T-cell (primary cell): Measurements from ENCODE around the gene TTF2. TPM values are rescaled to one million over a fixed set of nuclear protein-coding genes. Genes with fewer than 3 reads are reported as not detected.

Experiments
- ATAC-seq, 4 experiments: fragments of 200-7000 bp in 3 of 4; fragments of 150-1000 bp in 1 of 4; cut with Tn5 transposase; replicated peaks in 1 of 4; 1 replicate in 3 of 4; 2 replicates in 1 of 4; pipeline ENCODE4 v1.10.0; 2021; ENCODE audit warnings: moderate library complexity in 3 of 4, mild to moderate bottlenecking in 2 of 4, moderate number of reproducible peaks in 1 of 4
- CTCF ChIA-PET, 2 donors: fragments of 300-600 bp; sonication (Branson Sonifier 250); formaldehyde crosslinking; loops; one replicate each; lab custom pipeline; 2022; ENCODE audit warnings: antibody characterized with exemption in 2 of 2; lab: Charles Lee
- POLR2A ChIA-PET, 2 donors: fragments of 300-600 bp; sonication (Branson Sonifier 250); formaldehyde crosslinking; loops; one replicate each; lab custom pipeline; 2022; ENCODE audit warnings: antibody characterized with exemption in 2 of 2; lab: Charles Lee
- DNase-seq, 35 experiments: peaks; one replicate each; pipeline versions ENCODE4 v3.0.0 to v3.0.0-alpha.2; 2013 to 2023
- H3K27ac ChIP-seq: one replicate; pipeline ENCODE4 v1.5.1; 2013; ENCODE audit warnings: low read length
- H3K27me3 ChIP-seq, 2 experiments: replicated peaks in 1 of 2; 1 replicate in 1 of 2; 2 replicates in 1 of 2; pipeline versions ENCODE4 v1.6.1 to v1.7.0; 2013; ENCODE audit warnings: low read length in 1 of 2, mixed read lengths in 1 of 2; ENCODE audit not compliant: control insufficient read depth in 2 of 2, insufficient read depth in 2 of 2; ENCODE audit errors: extremely low read depth in 1 of 2
- H3K36me3 ChIP-seq, 2 donors: 1 replicate in 1 of 2; 2 replicates in 1 of 2; pipeline versions ENCODE4 v1.6.1 to v1.7.0; 2013; ENCODE audit warnings: low read length in 1 of 2; ENCODE audit not compliant: control insufficient read depth in 2 of 2, insufficient read depth in 1 of 2; ENCODE audit errors: extremely low read depth in 1 of 2
- H3K4me1 ChIP-seq, 2 experiments: 1 replicate in 1 of 2; 2 replicates in 1 of 2; pipeline versions ENCODE4 v1.6.1 to v1.7.0; 2013; ENCODE audit warnings: low read length in 2 of 2, mixed read lengths in 1 of 2; ENCODE audit not compliant: insufficient read depth in 2 of 2, control insufficient read depth in 1 of 2; ENCODE audit errors: extremely low read depth in 1 of 2
- H3K4me3 ChIP-seq, 2 donors: 1 replicate in 1 of 2; 2 replicates in 1 of 2; pipeline versions ENCODE4 v1.5.1 to v1.7.0; 2013; ENCODE audit warnings: mild to moderate bottlenecking in 2 of 2, low read length in 1 of 2, moderate library complexity in 1 of 2; ENCODE audit not compliant: control insufficient read depth in 1 of 2; ENCODE audit errors: extremely low read depth in 1 of 2
- H3K9me3 ChIP-seq: 2 replicates; pipeline ENCODE4 v1.7.0; 2013
- H3K27ac Mint-ChIP-seq, 2 donors: one replicate each; pipeline ENCODE4 v1.8.0; 2020 to 2021; ENCODE audit warnings: mild to moderate bottlenecking in 2 of 2, mixed read lengths in 2 of 2
- H3K27me3 Mint-ChIP-seq, 2 donors: one replicate each; pipeline ENCODE4 v1.8.0; 2021 to 2022; ENCODE audit warnings: mixed read lengths in 2 of 2
- H3K36me3 Mint-ChIP-seq: one replicate; pipeline ENCODE4 v1.8.0; 2021; ENCODE audit warnings: mixed read lengths
- H3K4me1 Mint-ChIP-seq, 3 donors: one replicate each; pipeline ENCODE4 v1.8.0; 2020 to 2022; ENCODE audit warnings: mixed read lengths in 3 of 3, mild to moderate bottlenecking in 1 of 3
- H3K4me3 Mint-ChIP-seq, 3 donors: one replicate each; pipeline ENCODE4 v1.8.0; 2020 to 2022; ENCODE audit warnings: mild to moderate bottlenecking in 3 of 3, mixed read lengths in 3 of 3, moderate library complexity in 3 of 3
- H3K9me3 Mint-ChIP-seq, 3 donors: one replicate each; pipeline ENCODE4 v1.8.0; 2020 to 2022; ENCODE audit warnings: mixed read lengths in 3 of 3
- WGBS: methylation state at CpG from one replicate; pipeline ENCODE4 v1.1.5; 2013; ENCODE audit warnings: missing lambda C conversion rate; ENCODE audit not compliant: insufficient coverage; 5-methylcytosine and 5-hydroxymethylcytosine counted together
- total RNA-seq, 35 experiments: library from RNA in 6 of 35; stranded (reverse) in 6 of 35; fragments of 120-200 nt in 1 of 35; gene quantifications; one replicate each; pipeline versions ENCODE4 v1.2.1 to v1.2.4 and lab custom pipeline; 2013 to 2026

Gene TTF2
- total RNA-seq, 5 donors from 2014 or later (not counting 1 experiment from before 2014, with no cell fraction given) = 26.7 to 37.1 (median 33.8) TPM

GRCh38 chr1:117127795-117128194, 67.7 kb downstream of the TTF2 start:
- Histone ChIP-seq H3K27ac (no peak overlapping the region), H3K36me3 (no peaks in the 10 kb centered on the region), H3K4me1 (no peaks in the 10 kb centered on the region), H3K9me3 (no peaks in the 10 kb centered on the region), H3K4me3 (no peak overlapping the region), H3K27me3 (peaks cover 0 to 7% of the 10 kb centered on the region in 2 experiments)
- Mint-ChIP-seq H3K4me1 (peaks cover 0 to 2% (median 2%) of the 10 kb centered on the region in 3 donors), H3K36me3 (no peaks in the 10 kb centered on the region), H3K9me3 (no peaks in the 10 kb centered on the region), H3K27me3 (peaks cover 0 to 4% of the 10 kb centered on the region in 2 donors), H3K4me3 (no peak overlapping the region), H3K27ac (no peak overlapping the region)
- CTCF ChIA-PET = interaction anchor here (0.6 to 2.2 kb wide), 12 partner anchors 8 to 553 kb away, joined by 3 to 14 read pairs (median 4); partner anchors contain the start of gene TTF2 (in 1 of the 2)
- ATAC-seq (no peak), DNase-seq (no peak)
- POLR2A ChIA-PET = no interaction called here

GRCh38 chr1:117128323-117129079, 68.4 kb downstream of the TTF2 start:
- no peak overlapping the region for H3K4me3 Mint-ChIP-seq

GRCh38 chr1:117130526-117130925, 70.4 kb downstream of the TTF2 start:
- H3K27ac ChIP-seq = no peak overlapping the region
- Mint-ChIP-seq H3K36me3 (no peaks in the 10 kb centered on the region), H3K9me3 (no peaks in the 10 kb centered on the region), H3K27me3 (peaks cover 5 to 15% of the 10 kb centered on the region in 2 donors), H3K27ac (no peak overlapping the region), H3K4me1 (peaks cover 0 to 2% (median 2%) of the 10 kb centered on the region in 3 donors), H3K4me3 (no peak overlapping the region)
- no CpG with 5 or more reads among the region's 4 CpGs for WGBS
- no peaks in the 10 kb centered on the region for H3K4me1 ChIP-seq
- no peak overlapping the region for H3K4me3 ChIP-seq
- no peaks in the 10 kb centered on the region for H3K36me3 ChIP-seq
- ATAC-seq (no peak), DNase-seq (no peak)
- CTCF ChIA-PET = no interaction called here
- POLR2A ChIA-PET = no interaction called here
- H3K27me3 ChIP-seq = peaks cover 0 to 11% of the 10 kb centered on the region in 2 experiments
- no peaks in the 10 kb centered on the region for H3K9me3 ChIP-seq

More at GRCh38 chr1:117128323-117129079, 68.4 kb downstream of the TTF2 start:
- no peak overlapping the region for H3K4me3 ChIP-seq
- Mint-ChIP-seq H3K4me1 (peaks cover 0 to 2% (median 2%) of the 10 kb centered on the region in 3 donors), H3K27me3 (peaks cover 0 to 8% of the 10 kb centered on the region in 2 donors), H3K36me3 (no peaks in the 10 kb centered on the region), H3K27ac (no peak overlapping the region), H3K9me3 (no peaks in the 10 kb centered on the region)
- CTCF ChIA-PET = interaction anchor here (0.6 to 2.2 kb wide), 28 partner anchors 9 to 800 kb away, joined by 3 to 41 read pairs (median 4); partner anchors contain the start of gene TTF2 (in 1 of the 2)
- H3K4me1 ChIP-seq = no peaks in the 10 kb centered on the region
- POLR2A ChIA-PET = interaction anchor here (0.6 to 0.7 kb wide), 2 partner anchors 63 to 579 kb away, joined by 3 to 5 read pairs; no protein-coding TSS in a partner anchor
- no peaks in the 10 kb centered on the region for H3K36me3 ChIP-seq
- DNase-seq (peak in 1 of 35 experiments; percentile 52), ATAC-seq (peak in 2 of 4 experiments; percentile 32 to 57)
- H3K27ac ChIP-seq = no peak overlapping the region
- H3K27me3 ChIP-seq = peaks cover 0 to 8% of the 10 kb centered on the region in 2 experiments
- no peaks in the 10 kb centered on the region for H3K9me3 ChIP-seq
- WGBS = 100% methylated on average over 1 of the region's 5 CpGs

- H3K4me3 Mint-ChIP-seq = no peak overlapping the region
- H3K9me3 Mint-ChIP-seq = no peaks in the 10 kb centered on the region
- DNase-seq (no peak), ATAC-seq (no peak)
- peaks cover 0 to 4% of the 10 kb centered on the region in 2 experiments for H3K27me3 ChIP-seq
- no peaks in the 10 kb centered on the region for H3K36me3 Mint-ChIP-seq
- H3K9me3 ChIP-seq = no peaks in the 10 kb centered on the region
- no peak overlapping the region for H3K4me3 ChIP-seq
- H3K4me1 Mint-ChIP-seq = no peaks in the 10 kb centered on the region
- CTCF ChIA-PET = no interaction called here
- no peaks in the 10 kb centered on the region for H3K36me3 ChIP-seq
- no peaks in the 10 kb centered on the region for H3K4me1 ChIP-seq
- H3K27ac Mint-ChIP-seq = no peak overlapping the region
- WGBS = no CpG with 5 or more reads among the region's 2 CpGs
- peaks cover 8 to 12% of the 10 kb centered on the region in 2 donors for H3K27me3 Mint-ChIP-seq
- POLR2A ChIA-PET = no interaction called here
- no peak overlapping the region for H3K27ac ChIP-seq
Observed at GRCh38 chr1:117135329-117135728, 75.2 kb downstream of the TTF2 start.

- Histone ChIP-seq H3K27ac (no peak overlapping the region), H3K9me3 (no peaks in the 10 kb centered on the region), H3K36me3 (no peaks in the 10 kb centered on the region), H3K27me3 (peaks cover 0 to 4% of the 10 kb centered on the region in 2 experiments), H3K4me1 (no peaks in the 10 kb centered on the region), H3K4me3 (no peak overlapping the region)
- Mint-ChIP-seq H3K27me3 (peaks cover 8 to 12% of the 10 kb centered on the region in 2 donors), H3K36me3 (no peaks in the 10 kb centered on the region), H3K27ac (no peak overlapping the region), H3K4me1 (no peaks in the 10 kb centered on the region), H3K9me3 (no peaks in the 10 kb centered on the region), H3K4me3 (no peak overlapping the region)
- ChIA-PET CTCF (interaction anchor here in 1 of 2 donors (0.7 kb wide), 1 partner anchor 464 kb away, joined by 4 read pairs; no protein-coding TSS in a partner anchor), POLR2A (interaction anchor here in 1 of 2 donors (0.5 kb wide), 1 partner anchor 349 kb away, joined by 3 read pairs; no protein-coding TSS in a partner anchor)
- 100% methylated on average over 1 of the region's 2 CpGs for WGBS
- ATAC-seq (no peak), DNase-seq (no peak)
Observed at GRCh38 chr1:117136749-117137148, 76.6 kb downstream of the TTF2 start.

GRCh38 chr1:117137281-117137855, 77.2 kb downstream of the TTF2 start:
- Histone ChIP-seq H3K4me1 (no peaks in the 10 kb centered on the region), H3K27ac (no peak overlapping the region), H3K9me3 (no peaks in the 10 kb centered on the region), H3K36me3 (no peaks in the 10 kb centered on the region), H3K27me3 (peaks cover 0 to 4% of the 10 kb centered on the region in 2 experiments), H3K4me3 (no peak overlapping the region)
- DNase-seq = no peak
- Mint-ChIP-seq H3K27me3 (peaks cover 8 to 12% of the 10 kb centered on the region in 2 donors), H3K9me3 (no peaks in the 10 kb centered on the region), H3K4me1 (no peaks in the 10 kb centered on the region), H3K27ac (no peak overlapping the region), H3K4me3 (no peak overlapping the region), H3K36me3 (no peaks in the 10 kb centered on the region)
- ChIA-PET CTCF (interaction anchor here (0.6 to 0.7 kb wide), 2 partner anchors 105 to 465 kb away, joined by 3 to 4 read pairs; no protein-coding TSS in a partner anchor), POLR2A (interaction anchor here in 1 of 2 donors (0.5 kb wide), 1 partner anchor 348 kb away, joined by 3 read pairs; no protein-coding TSS in a partner anchor)
- no peak for ATAC-seq
- 100% methylated on average over 1 of the region's 3 CpGs for WGBS
